Liver (tissue), 9 donors: Measurements from ENCODE around the gene NTM. TPM values are rescaled to one million over a fixed set of nuclear protein-coding genes. Genes with fewer than 3 reads are reported as not detected.

ENCODE experiments used
- DNase-seq: peaks from one replicate; pipeline ENCODE4 v3.0.0-alpha.2; 2017; ENCODE audit warnings: low spot score
- H3K27ac ChIP-seq, 2 donors: one replicate each; pipeline ENCODE4 v1.7.0; 2013; ENCODE audit warnings: inconsistent platforms in 2 of 2, low read length in 2 of 2, control low read depth in 1 of 2, low read depth in 1 of 2, mild to moderate bottlenecking in 1 of 2
- H3K27me3 ChIP-seq, 4 donors: one replicate each; pipeline versions ENCODE4 v1.6.1 to v1.7.0; 2013; ENCODE audit warnings: low read length in 3 of 4, inconsistent platforms in 1 of 4, mild to moderate bottlenecking in 1 of 4, moderate library complexity in 1 of 4; ENCODE audit not compliant: control insufficient read depth in 4 of 4, insufficient read depth in 4 of 4
- H3K36me3 ChIP-seq, 4 donors: one replicate each; pipeline versions ENCODE4 v1.6.1 to v1.7.0; 2013; ENCODE audit warnings: low read length in 3 of 4, mild to moderate bottlenecking in 3 of 4, low read depth in 1 of 4, moderate library complexity in 1 of 4; ENCODE audit not compliant: control insufficient read depth in 4 of 4, insufficient read depth in 3 of 4
- H3K4me1 ChIP-seq, 4 donors: one replicate each; pipeline versions ENCODE4 v1.6.1 to v1.7.0; 2013; ENCODE audit warnings: low read length in 3 of 4, mild to moderate bottlenecking in 3 of 4, moderate library complexity in 1 of 4; ENCODE audit not compliant: control insufficient read depth in 4 of 4, insufficient read depth in 4 of 4
- H3K4me3 ChIP-seq, 3 donors: one replicate each; pipeline versions ENCODE4 v1.6.1 to v1.7.0; 2013; ENCODE audit warnings: low read length in 3 of 3, control low read depth in 1 of 3, low read depth in 1 of 3, mild to moderate bottlenecking in 1 of 3
- H3K9ac ChIP-seq, 2 donors: one replicate each; pipeline ENCODE4 v1.7.0; 2013; ENCODE audit warnings: low read length in 2 of 2, mild to moderate bottlenecking in 2 of 2, moderate library complexity in 2 of 2, control low read depth in 1 of 2, low read depth in 1 of 2
- H3K9me3 ChIP-seq, 4 donors: one replicate each; pipeline versions ENCODE4 v1.6.1 to v1.7.0; 2013; ENCODE audit warnings: low read length in 3 of 4; ENCODE audit not compliant: control insufficient read depth in 4 of 4
- CTCF ChIP-seq: fragments of 150-350 bp; IDR thresholded peaks from 2 replicates; pipeline ENCODE4 v1.5.1; 2017; ENCODE audit warnings: improper control_type of control experiment, low read depth, low read length; ENCODE audit not compliant: missing input control
- EGR1 ChIP-seq, 2 donors: IDR thresholded peaks; 2 replicates each; pipeline ENCODE4 v1.6.1; 2016 to 2018; ENCODE audit warnings: antibody characterized with exemption in 2 of 2, low read depth in 2 of 2
- FOXA1 ChIP-seq: IDR thresholded peaks from 2 replicates; pipeline ENCODE4 v1.6.1; 2016; ENCODE audit warnings: antibody characterized with exemption
- FOXA2 ChIP-seq: IDR thresholded peaks from 2 replicates; pipeline ENCODE4 v1.6.1; 2016; ENCODE audit warnings: antibody characterized with exemption
- GABPA ChIP-seq, 2 donors: IDR thresholded peaks in 1 of 2; conservative IDR thresholded peaks in 1 of 2; 2 replicates each; pipeline ENCODE4 v1.6.1; 2016; ENCODE audit warnings: antibody characterized with exemption in 2 of 2, mild to moderate bottlenecking in 1 of 2, moderate library complexity in 1 of 2
- HNF4A ChIP-seq, 2 donors: conservative IDR thresholded peaks; 2 replicates each; pipeline ENCODE4 v1.6.1; 2016; ENCODE audit warnings: antibody characterized with exemption in 2 of 2, mild to moderate bottlenecking in 2 of 2
- HNF4G ChIP-seq: IDR thresholded peaks from 2 replicates; pipeline ENCODE4 v1.6.1; 2016; ENCODE audit warnings: antibody characterized with exemption
- NR2F2 ChIP-seq: IDR thresholded peaks from 2 replicates; pipeline ENCODE4 v1.6.1; 2016; ENCODE audit warnings: antibody characterized with exemption
- RAD21 ChIP-seq, 2 donors: IDR thresholded peaks; 2 replicates each; pipeline ENCODE4 v1.6.1; 2016; ENCODE audit warnings: antibody characterized with exemption in 2 of 2, mild to moderate bottlenecking in 2 of 2
- REST ChIP-seq: IDR thresholded peaks from 2 replicates; pipeline ENCODE4 v1.6.1; 2016; ENCODE audit warnings: antibody characterized with exemption, mild to moderate bottlenecking
- RXRA ChIP-seq, 2 donors: IDR thresholded peaks; 2 replicates each; pipeline ENCODE4 v1.6.1; 2017 to 2018; ENCODE audit warnings: antibody characterized with exemption in 2 of 2, mild to moderate bottlenecking in 1 of 2
- SP1 ChIP-seq: IDR thresholded peaks from 2 replicates; pipeline ENCODE4 v1.6.1; 2018; ENCODE audit warnings: antibody characterized with exemption, mild to moderate bottlenecking
- TAF1 ChIP-seq: conservative IDR thresholded peaks from 2 replicates; pipeline ENCODE4 v1.6.1; 2016; ENCODE audit warnings: antibody characterized with exemption, mild to moderate bottlenecking
- YY1 ChIP-seq: IDR thresholded peaks from 2 replicates; pipeline ENCODE4 v1.6.1; 2016; ENCODE audit warnings: antibody characterized with exemption, mild to moderate bottlenecking
- ZBTB33 ChIP-seq: IDR thresholded peaks from 2 replicates; pipeline ENCODE4 v1.6.1; 2016; ENCODE audit warnings: antibody characterized with exemption
- WGBS: extraction: QIAGEN DNeasy Blood & Tissue Kit; methylation state at CpG from one replicate; pipeline ENCODE4 v1.1.7; 2013; 5-methylcytosine and 5-hydroxymethylcytosine counted together
- polyA plus RNA-seq, 2 donors: library from polyadenylated mRNA; stranded (reverse) in 1 of 2; unstranded in 1 of 2; fragments of 200-250 nt in 1 of 2; fragments of >200 nt in 1 of 2; fragmentation: Nextera tagmentation in 1 of 2; extraction: Ambion mirVana in 1 of 2; gene quantifications; one replicate each; pipeline versions ENCODE4 v1.2.1 to v1.2.3, GENCODE V29; 2013 to 2015
- total RNA-seq, 2 donors: library from RNA; depleted of rRNA; stranded (reverse); fragments of >200 nt; gene quantifications; one replicate each; pipeline ENCODE4 v1.2.3, GENCODE V29; 2014
- donor health status: healthy.
- donor health status: healthy.
- donor health status: healthy.
- donor health status: healthy.
- donor health status: healthy.

The NTM gene
- total and polyA plus RNA-seq, 4 donors: 0.08 to 1.1 (median 0.08) TPM; not detected in 1

GRCh38 chr11:131533149-131533548 is 162.7 kb downstream of the NTM start:
- 73% methylated on average over 8 of the region's 8 CpGs for WGBS
- H3K4me3 ChIP-seq: no peak overlapping the region
- H3K27me3 ChIP-seq: peaks cover 0 to 6% (median 1%) of the 10 kb centered on the region in 4 donors
- TF ChIP-seq HNF4A (conservative IDR thresholded peaks at IDR 0.05) (no peak), YY1 (no peak), GABPA (IDR thresholded peaks at IDR 0.05 in 1 of 2, conservative IDR thresholded peaks at IDR 0.05 in 1 of 2) (no peak), FOXA1 (no peak), FOXA2 (no peak), REST (no peak), RXRA (IDR thresholded peaks at IDR 0.05) (no peak), TAF1 (no peak), NR2F2 (no peak)
- DNase-seq: no peak
- H3K27ac ChIP-seq: no peak overlapping the region
- H3K9me3 ChIP-seq: peaks cover 0 to 2% (median 0%) of the 10 kb centered on the region in 4 donors
- H3K36me3 ChIP-seq: no peaks in the 10 kb centered on the region
- H3K4me1 ChIP-seq: no peaks in the 10 kb centered on the region
- H3K9ac ChIP-seq: no peak overlapping the region

- WGBS: 61% methylated on average over 6 of the region's 6 CpGs
- Histone ChIP-seq H3K27me3 (peaks cover 0 to 6% (median 1%) of the 10 kb centered on the region in 4 donors), H3K9ac (no peak overlapping the region), H3K4me1 (no peaks in the 10 kb centered on the region), H3K9me3 (peaks cover 0 to 2% (median 0%) of the 10 kb centered on the region in 4 donors), H3K27ac (no peak overlapping the region), H3K36me3 (no peaks in the 10 kb centered on the region), H3K4me3 (no peak overlapping the region)
- TF ChIP-seq NR2F2 (no peak), RAD21 (IDR thresholded peaks at IDR 0.05) (no peak), HNF4G (no peak), FOXA1 (no peak), ZBTB33 (no peak), GABPA (IDR thresholded peaks at IDR 0.05 in 1 of 2, conservative IDR thresholded peaks at IDR 0.05 in 1 of 2) (no peak), CTCF (no peak), RXRA (IDR thresholded peaks at IDR 0.05) (no peak), FOXA2 (no peak), EGR1 (IDR thresholded peaks at IDR 0.05; ENCODE audit: low read depth in 2 of 2) (no peak), SP1 (no peak)
- DNase-seq: no peak
Measured at GRCh38 chr11:131533998-131534397, 163.6 kb downstream of the NTM start.
